GM12872 (cell line): ENCODE data around the gene CX3CL1.

Experiments used
- CTCF ChIP-seq: IDR thresholded peaks from 3 replicates; pipeline ENCODE4 v1.5.1; 2011; ENCODE audit warnings: low read depth, mild to moderate bottlenecking, low read length, moderate library complexity; ENCODE audit not compliant: insufficient read depth

Gene CX3CL1

GRCh38 chr16:57416084-57416483 lies 43.8 kb downstream of the CX3CL1 start:
- no peak for TF ChIP-seq CTCF

DNA sequence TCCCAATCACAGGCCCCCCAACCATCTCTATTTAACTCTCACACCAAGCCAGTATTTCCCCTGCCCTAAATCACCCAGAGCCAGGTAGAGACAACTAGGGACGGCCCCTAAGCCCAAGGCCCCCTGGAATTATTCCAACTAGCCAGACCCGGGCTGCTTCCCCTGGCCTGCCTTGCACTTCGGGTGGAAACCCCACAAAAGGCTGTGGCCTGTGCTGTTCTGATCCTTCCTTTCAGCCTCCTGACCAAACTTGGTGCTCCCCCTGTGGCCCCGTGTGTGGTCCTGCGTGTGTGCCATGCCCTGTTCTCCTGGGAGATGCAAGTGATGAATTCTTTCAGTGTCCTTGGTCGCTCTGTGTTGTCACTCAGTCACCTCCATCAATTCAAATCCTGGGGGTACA lies 47.2 kb downstream of the CX3CL1 start:
- TF ChIP-seq CTCF, result no peak

- peak; percentile 62 for TF ChIP-seq CTCF
Measured at GRCh38 chr16:57422026-57422944, 50.0 kb downstream of the CX3CL1 start.

GRCh38 chr16:57423152-57423551 lies 50.9 kb downstream of the CX3CL1 start:
- no peak for TF ChIP-seq CTCF

DNA sequence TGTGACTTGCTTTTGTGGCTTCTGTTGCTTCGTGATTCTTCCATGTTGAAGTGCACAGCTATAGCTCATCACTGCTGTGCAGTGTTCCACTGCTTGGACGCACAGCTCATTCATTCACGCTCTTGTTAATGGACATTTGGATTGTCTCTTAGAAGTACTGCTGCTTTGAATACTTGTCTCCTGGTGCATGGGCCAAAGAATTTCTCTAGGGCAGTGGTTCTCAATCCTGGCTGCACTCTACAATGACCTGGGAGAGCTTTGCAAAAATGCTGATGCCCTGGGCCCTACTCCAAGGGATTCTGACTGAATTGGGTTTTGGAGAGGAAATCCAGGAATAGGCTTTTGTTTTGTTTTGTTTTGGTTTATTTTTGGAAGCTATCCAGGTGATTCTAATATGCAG lies 52.3 kb downstream of the CX3CL1 start:
- TF ChIP-seq CTCF, result no peak

GRCh38 chr16:57426356-57426755 lies 54.1 kb downstream of the CX3CL1 start:
- no peak for TF ChIP-seq CTCF

DNA sequence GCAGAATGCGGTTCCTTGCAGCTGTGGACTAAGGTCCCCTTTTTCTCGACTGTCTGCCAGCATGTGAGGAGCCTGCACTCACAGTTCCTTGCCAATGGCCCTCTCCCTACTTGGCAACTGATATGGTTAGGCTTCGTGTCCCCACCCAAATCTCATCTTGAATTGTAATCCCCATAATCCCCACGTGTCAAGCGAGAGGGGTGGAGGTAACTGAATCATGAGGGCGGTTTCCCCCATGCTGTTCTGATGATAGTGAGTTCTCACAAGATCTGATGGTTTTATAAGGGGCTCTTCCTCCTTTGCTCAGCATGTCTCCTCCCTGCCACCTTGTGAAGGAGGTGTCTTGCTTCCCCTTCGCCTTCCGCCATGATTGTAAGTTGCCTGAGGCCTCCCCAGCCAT lies 55.0 kb downstream of the CX3CL1 start:
- TF ChIP-seq CTCF, result no peak
